ENCODE measurements around the gene MAP3K9. TPM values are rescaled to one million over a fixed set of nuclear protein-coding genes. Genes with fewer than 3 reads are reported as not detected.

The MAP3K9 gene
- total and polyA plus RNA-seq, 2 of the 8 experiments (the other 6 are each of a cell fraction or from before 2014, with no cell fraction given) = 9.8 to 24.7 TPM

- TF ChIP-seq CTCF (IDR thresholded peaks at IDR 0.05; ENCODE audit: control extremely low read depth in 1 of 3, insufficient read depth in 1 of 3, low read depth in 1 of 3, low read length in 3 of 3) (no peak), CTBP2 (IDR thresholded peaks at IDR 0.05; ENCODE audit: borderline replicate concordance, insufficient read depth, insufficient read length, low read length) (no peak), ATF2 (IDR thresholded peaks at IDR 0.05; ENCODE audit: low read length) (no peak)
These were observed 18.9 kb upstream of the MAP3K9 start (continued) for GRCh38 chr14:70828188-70828587.

Measured in H1 (cell line).